Measurements from ENCODE around the gene WDR35. TPM values are rescaled to one million over a fixed set of nuclear protein-coding genes. Genes with fewer than 3 reads are reported as not detected.

Gene WDR35
- total RNA-seq, 1 experiment from 2014 or later, result 16.7 TPM

GRCh38 chr2:20005067-20005627 is 15.2 kb upstream of the WDR35 start:
- Histone ChIP-seq H2BK12ac (ENCODE audit: insufficient read length, low read depth, low read length) (no peak overlapping the region), H3K79me1 (ENCODE audit: insufficient read depth, low read depth, low read length, poor library complexity, severe bottlenecking) (no peaks in the 10 kb centered on the region), H2BK120ac (ENCODE audit: low read depth, low read length, poor library complexity, severe bottlenecking) (no peak overlapping the region), H3K27ac (ENCODE audit: insufficient read length, low read depth, low read length) (no peak overlapping the region), H3K23ac (ENCODE audit: insufficient read length, low read depth, low read length) (no peak overlapping the region), H2AK5ac (ENCODE audit: insufficient read length, low read length) (no peak overlapping the region), H2BK15ac (ENCODE audit: low read depth, low read length) (no peak overlapping the region), H4K8ac (replicated peaks; ENCODE audit: insufficient read length, low read depth, low read length) (no peak overlapping the region), H3K56ac (ENCODE audit: insufficient read length, low read depth, low read length) (no peak overlapping the region), H2BK20ac (ENCODE audit: low read depth, low read length, poor library complexity, severe bottlenecking) (no peak overlapping the region), H2AFZ (ENCODE audit: low read length) (no peak overlapping the region), H2BK5ac (ENCODE audit: insufficient read length, low read length) (no peak overlapping the region), H3K14ac (ENCODE audit: insufficient read depth, low read length) (no peak overlapping the region), H4K20me1 (ENCODE audit: control insufficient read depth, insufficient read depth, insufficient read length) (no peaks in the 10 kb centered on the region), H3K4me1 (ENCODE audit: insufficient read depth, low read length) (no peaks in the 10 kb centered on the region), H3K18ac (ENCODE audit: insufficient read length, low read depth, low read length) (no peak overlapping the region), H3K27me3 (ENCODE audit: insufficient read depth, low read length) (no peaks in the 10 kb centered on the region), H3K9ac (ENCODE audit: extremely low read depth, insufficient read length, low read length) (no peak overlapping the region), H3K4me2 (ENCODE audit: insufficient read depth, insufficient read length, low read length) (no peak overlapping the region), H3K79me2 (ENCODE audit: insufficient read depth, low read length) (no peaks in the 10 kb centered on the region), H4K5ac (ENCODE audit: insufficient read length, low read depth, low read length) (no peak overlapping the region), H4K91ac (ENCODE audit: insufficient read length, low read depth, low read length) (no peak overlapping the region), H3K23me2 (ENCODE audit: insufficient read length, low read depth, low read length, poor library complexity, severe bottlenecking) (no peaks in the 10 kb centered on the region), H3K4ac (ENCODE audit: low read depth, low read length) (no peak overlapping the region), H3K9me3 (ENCODE audit: control insufficient read depth, low read depth, low read length) (no peaks in the 10 kb centered on the region), H3T11ph (ENCODE audit: low read length) (no peak overlapping the region)
- H3K4me1 Mint-ChIP-seq, result no peaks in the 10 kb centered on the region
- H3K9me3 Mint-ChIP-seq, result no peaks in the 10 kb centered on the region
- no peak for DNase-seq
- H3K27me3 Mint-ChIP-seq (ENCODE audit: low read depth), result no peaks in the 10 kb centered on the region
- no CpG with 5 or more reads among the region's 10 CpGs for WGBS (ENCODE audit: extremely low coverage, insufficient read length, low lambda C conversion rate)
- H3K4me3 Mint-ChIP-seq, result no peak overlapping the region
- H3K27ac Mint-ChIP-seq, result no peak overlapping the region
- H3K36me3 Mint-ChIP-seq (ENCODE audit: insufficient read depth in 1 of 3, low read depth in 3 of 3), result 0 out of 7 replicates have a peak, but pooled peaks cover 0 to under 1% (median 0%) of the 10 kb centered on the region in 3 experiments
- TF ChIP-seq CTCF (conservative IDR thresholded peaks at IDR 0.05), result no peak

All from H9 (cell line).